ENCODE results near the gene PRKAG2. TPM values are rescaled to one million over a fixed set of nuclear protein-coding genes. Genes with fewer than 3 reads are reported as not detected.

PRKAG2 gene
- total and polyA plus RNA-seq, 2 experiments from 2014 or later: 9.1 to 14.9 TPM

- Histone ChIP-seq H3K4me3 (no peak overlapping the region), H3K27me3 (ENCODE audit: insufficient read depth) (no peaks in the 10 kb centered on the region), H3K9me2 (ENCODE audit: insufficient read depth) (no peaks in the 10 kb centered on the region), H3K4me1 (ENCODE audit: insufficient read depth) (no peaks in the 10 kb centered on the region), H3K4me2 (no peak overlapping the region), H2AFZ (no peak overlapping the region), H3K79me2 (replicated peaks; ENCODE audit: insufficient read depth) (no peaks in the 10 kb centered on the region), H3F3A (replicated peaks; ENCODE audit: low read depth) (no peaks in the 10 kb centered on the region), H4K20me1 (replicated peaks; ENCODE audit: insufficient read depth) (no peaks in the 10 kb centered on the region), H3K27ac (ENCODE audit: low read depth) (no peak overlapping the region), H3K36me3 (ENCODE audit: insufficient read depth) (no peaks in the 10 kb centered on the region)
- DNase-seq (ENCODE audit: low spot score): no peak
- H3K27ac Mint-ChIP-seq: no peak overlapping the region
- H3K4me1 Mint-ChIP-seq: peaks cover 24% of the 10 kb centered on the region
- no peaks in the 10 kb centered on the region; the same call in 2 of the 3 replicates for H3K36me3 Mint-ChIP-seq (ENCODE audit: low read depth)
- peaks cover 4% of the 10 kb centered on the region for H3K27me3 Mint-ChIP-seq (ENCODE audit: insufficient read depth, low read depth, poor library complexity)
- TF ChIP-seq ETS1 (IDR thresholded peaks at IDR 0.05): no peak
- no peak for TF ChIP-seq ZNF462 (CRISPR knock-in tag; IDR thresholded peaks at IDR 0.05)
- no peak for TF ChIP-seq POLR2AphosphoS5 (IDR thresholded peaks at IDR 0.05; ENCODE audit: low read depth)
- TF ChIP-seq EZH2 (IDR thresholded peaks at IDR 0.05; ENCODE audit: low read depth, unreplicated experiment): no peak
- TF ChIP-seq STAT1 (IDR thresholded peaks at IDR 0.05; ENCODE audit: unreplicated experiment): no peak
- TF ChIP-seq REST (IDR thresholded peaks at IDR 0.05; ENCODE audit: unreplicated experiment): no peak
- TF ChIP-seq JUNB (IDR thresholded peaks at IDR 0.05; ENCODE audit: unreplicated experiment): no peak
- no peak for TF ChIP-seq CREB1 (CRISPR knock-in tag; IDR thresholded peaks at IDR 0.05; ENCODE audit: low read depth)
- no peak for TF ChIP-seq CTCF (conservative IDR thresholded peaks at IDR 0.05; ENCODE audit: low read depth in 2 of 2)
- no peak for TF ChIP-seq ZNF114 (CRISPR knock-in tag; IDR thresholded peaks at IDR 0.05)
- no peak for TF ChIP-seq EZH2phosphoT487 (IDR thresholded peaks at IDR 0.05; ENCODE audit: unreplicated experiment)
- TF ChIP-seq ZNF331 (CRISPR knock-in tag; IDR thresholded peaks at IDR 0.05; ENCODE audit: low read depth): no peak
- TF ChIP-seq NANOG (IDR thresholded peaks at IDR 0.05; ENCODE audit: borderline replicate concordance): no peak
- H3K9me3 Mint-ChIP-seq: no peaks in the 10 kb centered on the region
- ATAC-seq: peak; percentile 25
- no peak overlapping the region for H3K4me3 Mint-ChIP-seq
Measured at GRCh38 chr7:151552352-151553028, 324.4 kb downstream of the PRKAG2 start.
